Measurements from ENCODE around the gene MYDGF. TPM values are rescaled to one million over a fixed set of nuclear protein-coding genes. Genes with fewer than 3 reads are reported as not detected.
"Not testable (repeated sequence)": the region's sequence is repeated elsewhere in the genome, so short reads cannot be mapped to it uniquely, and the experiment has no call there.

The MYDGF gene
- 50.8 to 53.1 TPM (median 51.2 TPM) in 3 replicates for total RNA-seq

- peaks cover 7% of the 10 kb centered on the region for H3K36me3 Mint-ChIP-seq
- peak; percentile 90 to 91 for DNase-seq (ENCODE audit: low spot score in 2 of 2, unreplicated experiment in 2 of 2)
- peak within 1 kb of the TSS; percentile 82 for H3K4me3 Mint-ChIP-seq
- H3K27me3 Mint-ChIP-seq (ENCODE audit: low read depth) = no peaks in the 10 kb centered on the region
- H3K27ac Mint-ChIP-seq = peak within 1 kb of the TSS; percentile 86
- peaks cover 11% of the 10 kb centered on the region for H3K4me1 Mint-ChIP-seq
- TF ChIP-seq CTCF (IDR thresholded peaks at IDR 0.05; ENCODE audit: unreplicated experiment) = no peak
- H3K9me3 Mint-ChIP-seq = no peaks in the 10 kb centered on the region
These were observed at the start of gene MYDGF for GRCh38 chr19:4669723-4670480. Gene MYDGF (minus strand): TSS chr19:4670342. CDS start chr19:4670334, 8 bp downstream.

DNA sequence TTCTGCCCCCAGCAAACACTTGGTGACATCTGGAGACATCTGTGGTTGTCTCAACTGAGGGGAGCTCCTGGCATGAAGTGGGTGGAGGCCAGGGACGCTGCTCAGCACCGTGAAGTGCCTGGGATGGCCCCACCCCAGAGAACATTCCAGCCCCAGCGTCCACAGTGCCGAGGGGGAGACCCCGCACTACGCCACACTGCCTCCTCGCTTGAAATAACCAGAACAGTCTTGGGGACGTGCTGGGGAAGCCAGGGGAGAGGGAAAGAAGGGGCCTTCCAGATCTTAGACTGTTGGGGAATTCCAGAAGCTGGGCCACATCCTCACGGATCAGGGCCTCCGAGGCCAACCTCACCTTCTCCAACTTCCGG lies 49.3 kb upstream of the MYDGF start:
- no peaks in the 10 kb centered on the region for H3K9me3 Mint-ChIP-seq
- peaks cover 20% of the 10 kb centered on the region for H3K36me3 Mint-ChIP-seq
- DNase-seq (ENCODE audit: low spot score in 2 of 2, unreplicated experiment in 2 of 2) = no peak
- H3K4me1 Mint-ChIP-seq = peaks cover 16% of the 10 kb centered on the region
- no peak for TF ChIP-seq CTCF (IDR thresholded peaks at IDR 0.05; ENCODE audit: unreplicated experiment)
- H3K27me3 Mint-ChIP-seq (ENCODE audit: low read depth) = peaks cover 1% of the 10 kb centered on the region
- no peak overlapping the region for H3K4me3 Mint-ChIP-seq
- no peak overlapping the region for H3K27ac Mint-ChIP-seq

DNA sequence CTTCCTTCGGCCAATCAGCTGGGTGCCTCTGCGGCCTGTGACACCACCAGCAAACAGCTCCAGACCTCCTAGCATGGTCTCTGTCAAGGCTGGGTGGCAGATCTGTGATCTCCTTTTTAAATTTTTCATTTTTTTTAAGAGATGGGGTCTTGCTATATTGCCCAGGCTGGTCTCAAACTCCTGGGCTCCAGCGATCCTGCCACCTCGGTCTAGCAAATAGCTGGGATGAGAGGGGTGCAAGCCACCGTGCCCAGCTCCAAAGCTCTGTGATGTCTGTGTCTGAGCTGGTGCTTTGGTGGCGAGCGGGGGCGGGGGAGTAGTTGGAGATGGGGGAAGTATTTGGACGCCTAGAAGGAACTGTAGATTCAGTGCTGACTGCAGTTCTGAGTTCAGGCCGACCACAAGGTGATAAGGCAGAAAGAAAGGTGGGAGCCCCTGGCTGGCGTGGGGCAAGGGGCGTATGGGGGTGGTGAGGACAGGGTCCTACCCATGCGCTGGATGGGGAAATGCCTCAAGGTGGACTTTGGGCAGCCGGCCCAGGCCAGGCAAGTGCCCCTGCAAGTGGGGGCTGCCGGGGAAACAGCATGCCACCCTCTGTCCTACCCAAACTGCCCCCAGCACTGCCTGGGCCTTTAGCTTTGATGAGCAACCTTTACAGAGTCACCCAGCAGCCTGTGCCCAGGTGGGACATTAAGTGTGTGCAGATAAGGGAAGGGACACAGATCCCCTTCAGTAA lies 48.0 kb upstream of the MYDGF start:
- no peaks in the 10 kb centered on the region for H3K27me3 Mint-ChIP-seq (ENCODE audit: low read depth)
- no peak for TF ChIP-seq CTCF (IDR thresholded peaks at IDR 0.05; ENCODE audit: unreplicated experiment)
- no peak for DNase-seq (ENCODE audit: low spot score in 2 of 2, unreplicated experiment in 2 of 2)
- H3K4me1 Mint-ChIP-seq = peaks cover 15% of the 10 kb centered on the region
- no peak overlapping the region for H3K4me3 Mint-ChIP-seq
- no peak overlapping the region for H3K27ac Mint-ChIP-seq
- peaks cover 23% of the 10 kb centered on the region for H3K36me3 Mint-ChIP-seq
- H3K9me3 Mint-ChIP-seq = no peaks in the 10 kb centered on the region

- no peaks in the 10 kb centered on the region for H3K9me3 Mint-ChIP-seq
- H3K27me3 Mint-ChIP-seq (ENCODE audit: low read depth) = no peaks in the 10 kb centered on the region
- peaks cover 25% of the 10 kb centered on the region for H3K36me3 Mint-ChIP-seq
- TF ChIP-seq CTCF (IDR thresholded peaks at IDR 0.05; ENCODE audit: unreplicated experiment) = no peak
- DNase-seq (ENCODE audit: low spot score in 2 of 2, unreplicated experiment in 2 of 2) = no peak
- H3K27ac Mint-ChIP-seq = peak overlapping the region; percentile 21
- no peak overlapping the region for H3K4me3 Mint-ChIP-seq
- H3K4me1 Mint-ChIP-seq = peaks cover 7% of the 10 kb centered on the region
These were observed 47.2 kb upstream of the MYDGF start for GRCh38 chr19:4717191-4717965.

DNA sequence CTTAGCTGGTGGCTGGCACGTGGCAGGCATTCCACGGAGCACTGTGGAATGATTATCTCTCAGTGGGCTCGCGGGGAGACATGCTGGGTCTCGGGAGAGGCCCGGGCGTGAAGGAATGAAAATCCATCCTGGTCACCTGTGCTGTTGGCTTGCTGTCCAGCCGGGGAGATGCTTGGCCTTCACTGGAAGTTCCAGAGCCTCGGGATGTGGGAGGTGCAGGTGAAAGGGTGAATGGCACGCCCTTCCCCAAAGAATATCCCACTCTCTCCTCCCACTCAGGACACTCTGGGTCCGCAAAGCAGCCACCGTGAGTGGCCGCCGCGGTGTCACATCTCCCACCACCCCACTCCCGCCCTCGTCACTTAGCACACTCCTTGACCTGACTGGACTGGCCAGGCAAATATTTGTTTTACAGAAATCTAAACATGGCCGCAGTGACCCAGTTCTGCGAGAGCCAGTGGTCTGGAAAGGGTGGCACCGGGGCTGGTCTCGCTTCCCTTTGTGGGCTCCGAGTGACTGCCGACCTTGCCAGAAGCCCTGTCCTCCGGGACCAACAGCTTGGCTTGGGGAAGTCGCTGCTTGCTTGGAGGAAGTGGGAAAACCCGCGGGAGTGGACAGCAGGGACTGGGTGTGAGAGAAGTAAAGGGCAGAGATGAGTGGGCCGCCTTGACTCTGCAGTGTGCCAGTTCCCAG lies 45.5 kb upstream of the MYDGF start:
- DNase-seq (ENCODE audit: low spot score in 2 of 2, unreplicated experiment in 2 of 2) = no peak
- Mint-ChIP-seq H3K9me3 (no peaks in the 10 kb centered on the region), H3K36me3 (peaks cover 33% of the 10 kb centered on the region), H3K4me3 (no peak overlapping the region), H3K27ac (no peak overlapping the region), H3K27me3 (ENCODE audit: low read depth) (no peaks in the 10 kb centered on the region), H3K4me1 (no peaks in the 10 kb centered on the region)
- no peak for TF ChIP-seq CTCF (IDR thresholded peaks at IDR 0.05; ENCODE audit: unreplicated experiment)

DNA sequence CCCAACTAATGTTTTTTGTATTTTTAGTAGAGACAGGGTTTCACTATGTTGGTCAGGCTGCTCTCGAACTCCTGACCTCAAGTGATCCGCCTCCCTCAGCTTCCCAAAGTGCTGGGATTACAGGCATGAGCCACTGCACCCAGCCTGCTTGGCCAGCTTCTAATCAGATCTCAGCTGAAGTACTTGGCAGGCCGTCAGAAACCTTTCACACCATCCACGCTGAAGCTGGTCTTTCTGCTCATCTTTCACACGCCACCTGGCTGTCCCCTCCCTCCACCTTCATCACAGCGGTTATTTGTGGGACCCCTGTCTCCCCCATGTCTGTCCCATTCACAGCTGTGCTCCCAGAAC lies 45.0 kb upstream of the MYDGF start:
- H3K9me3 Mint-ChIP-seq; DNase-seq (ENCODE audit: low spot score in 2 of 2, unreplicated experiment in 2 of 2); H3K4me3 Mint-ChIP-seq; H3K27me3 Mint-ChIP-seq (ENCODE audit: low read depth); H3K27ac Mint-ChIP-seq; H3K4me1 Mint-ChIP-seq: not testable (repeated sequence)
- H3K36me3 Mint-ChIP-seq = peaks cover 29% of the 10 kb centered on the region

All from mesothelial cell of epicardium (in vitro differentiated cells).